ENCODE data around the gene ODAD2. TPM values are rescaled to one million over a fixed set of nuclear protein-coding genes. Genes with fewer than 3 reads are reported as not detected.

Gene ODAD2
- polyA plus RNA-seq, 1 donor from 2014 or later = not detected

- TF ChIP-seq EZH2 (IDR thresholded peaks at IDR 0.05; ENCODE audit: borderline replicate concordance, insufficient read depth, low read length, poor library complexity, severe bottlenecking) = no peak
- no peak for TF ChIP-seq CTCF (IDR thresholded peaks at IDR 0.05; ENCODE audit: poor library complexity, severe bottlenecking)
- no peak for TF ChIP-seq SMC3 (conservative IDR thresholded peaks at IDR 0.05; ENCODE audit: poor library complexity)
- no peak for TF ChIP-seq MXI1 (conservative IDR thresholded peaks at IDR 0.05; ENCODE audit: poor library complexity, severe bottlenecking)
- TF ChIP-seq RAD21 (conservative IDR thresholded peaks at IDR 0.05) = no peak
- TF ChIP-seq TAF1 (IDR thresholded peaks at IDR 0.05; ENCODE audit: low read depth) = no peak
- TF ChIP-seq REST (IDR thresholded peaks at IDR 0.05; ENCODE audit: borderline replicate concordance) = no peak
- no peak for TF ChIP-seq EP300 (conservative IDR thresholded peaks at IDR 0.05; ENCODE audit: poor library complexity, severe bottlenecking)
- no peak for TF ChIP-seq POLR2AphosphoS5 (IDR thresholded peaks at IDR 0.05)
- no peaks in the 10 kb centered on the region for H3K9me2 ChIP-seq (ENCODE audit: insufficient read depth, low read length)
- H2AFZ ChIP-seq (ENCODE audit: low read depth, low read length) = no peak overlapping the region
- H3K79me2 ChIP-seq (replicated peaks; ENCODE audit: insufficient read depth, low read length) = no peaks in the 10 kb centered on the region
- no peak overlapping the region for H3K4me3 ChIP-seq (ENCODE audit: low read length)
- H3K9ac ChIP-seq (ENCODE audit: low read length) = no peak overlapping the region
- no peaks in the 10 kb centered on the region for H3K36me3 ChIP-seq (ENCODE audit: insufficient read depth, low read length)
- H3K4me2 ChIP-seq (ENCODE audit: low read length) = no peak overlapping the region
- H3K27ac ChIP-seq (ENCODE audit: low read length) = no peak overlapping the region
- H3F3A ChIP-seq (ENCODE audit: insufficient read depth, low read length, poor library complexity, severe bottlenecking) = no peaks in the 10 kb centered on the region
- no peaks in the 10 kb centered on the region for H4K20me1 ChIP-seq (ENCODE audit: insufficient read depth)
- no peaks in the 10 kb centered on the region for H3K27me3 ChIP-seq (ENCODE audit: insufficient read depth, low read depth, low read length)
- H3K9me3 ChIP-seq (ENCODE audit: low read length) = peaks cover 7% of the 10 kb centered on the region
Measured at GRCh38 chr10:27889518-27889917, 109.4 kb downstream of the ODAD2 start.

- Histone ChIP-seq H3K79me2 (replicated peaks; ENCODE audit: insufficient read depth, low read length) (no peaks in the 10 kb centered on the region), H3K4me3 (ENCODE audit: low read length) (no peak overlapping the region), H3K9me3 (ENCODE audit: low read length) (peaks cover 7% of the 10 kb centered on the region), H3K9ac (ENCODE audit: low read length) (no peak overlapping the region), H3K27ac (ENCODE audit: low read length) (no peak overlapping the region), H2AFZ (ENCODE audit: low read depth, low read length) (no peak overlapping the region), H3K4me2 (ENCODE audit: low read length) (no peak overlapping the region), H4K20me1 (ENCODE audit: insufficient read depth) (no peaks in the 10 kb centered on the region), H3F3A (ENCODE audit: insufficient read depth, low read length, poor library complexity, severe bottlenecking) (no peaks in the 10 kb centered on the region), H3K36me3 (ENCODE audit: insufficient read depth, low read length) (no peaks in the 10 kb centered on the region), H3K27me3 (ENCODE audit: insufficient read depth, low read depth, low read length) (no peaks in the 10 kb centered on the region), H3K9me2 (ENCODE audit: insufficient read depth, low read length) (no peaks in the 10 kb centered on the region)
- TF ChIP-seq CTCF (IDR thresholded peaks at IDR 0.05; ENCODE audit: poor library complexity, severe bottlenecking) = no peak
- no peak for TF ChIP-seq SMC3 (conservative IDR thresholded peaks at IDR 0.05; ENCODE audit: poor library complexity)
- no peak for TF ChIP-seq POLR2AphosphoS5 (IDR thresholded peaks at IDR 0.05)
- TF ChIP-seq MXI1 (conservative IDR thresholded peaks at IDR 0.05; ENCODE audit: poor library complexity, severe bottlenecking) = no peak
- no peak for TF ChIP-seq EP300 (conservative IDR thresholded peaks at IDR 0.05; ENCODE audit: poor library complexity, severe bottlenecking)
- no peak for TF ChIP-seq RAD21 (conservative IDR thresholded peaks at IDR 0.05)
- no peak for TF ChIP-seq REST (IDR thresholded peaks at IDR 0.05; ENCODE audit: borderline replicate concordance)
- no peak for TF ChIP-seq TAF1 (IDR thresholded peaks at IDR 0.05; ENCODE audit: low read depth)
Measured at GRCh38 chr10:27884185-27884641, 114.7 kb downstream of the ODAD2 start.
